Measurements from ENCODE around the gene PLEKHH2. TPM values are rescaled to one million over a fixed set of nuclear protein-coding genes. Genes with fewer than 3 reads are reported as not detected.

The PLEKHH2 gene
- polyA plus RNA-seq, 1 of the 3 experiments (the other 2 are of a cell fraction): 1.9 TPM

DNA sequence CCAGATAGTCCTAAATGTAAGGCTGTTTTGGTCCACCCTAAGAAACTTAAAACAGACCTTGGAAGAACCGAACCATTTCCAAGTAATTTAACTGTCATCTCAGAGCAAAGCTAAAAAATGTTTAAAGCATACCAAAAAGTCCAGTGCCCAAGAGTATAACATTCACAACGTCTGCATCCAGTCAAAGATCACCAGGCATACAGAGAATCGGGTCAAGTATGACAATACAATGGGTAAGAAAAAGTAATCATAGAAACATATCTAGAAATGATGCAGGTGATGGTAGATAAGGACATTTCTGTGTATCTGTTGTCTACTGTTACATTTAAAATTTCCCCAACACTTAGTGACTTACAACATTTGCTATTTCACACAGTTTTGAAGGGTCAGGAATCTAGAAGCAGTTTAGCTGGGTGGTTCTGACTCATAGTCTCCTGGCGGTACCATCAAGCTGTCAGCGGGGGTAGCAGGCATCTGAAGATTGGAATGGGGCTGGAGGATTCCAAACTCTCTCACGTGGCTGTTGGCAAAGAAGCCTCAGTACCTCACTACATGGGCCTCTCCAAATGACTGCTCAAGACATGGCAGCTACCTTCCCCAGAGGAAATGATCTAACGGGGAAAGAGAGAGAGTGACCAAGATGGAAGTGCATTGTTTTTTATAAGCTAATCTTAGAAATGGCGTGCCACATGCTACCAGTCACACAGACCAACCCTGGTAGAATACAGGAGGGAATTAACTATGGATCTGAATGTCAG lies 100.2 kb downstream of the PLEKHH2 start:
- no peak for DNase-seq
- Histone ChIP-seq H3K4me1 (ENCODE audit: control insufficient read depth in 1 of 2, insufficient read depth in 2 of 2, low read depth in 1 of 2, low read length in 1 of 2) (peaks cover 0 to 9% of the 10 kb centered on the region in 2 experiments; a peak in 3 of 4 replicates), H3K36me3 (replicated peaks in 1 of 2; ENCODE audit: control insufficient read depth in 1 of 2, insufficient read depth in 2 of 2, low read length in 1 of 2) (no peaks in the 10 kb centered on the region), H3F3A (replicated peaks; ENCODE audit: insufficient read depth) (peaks cover 5% of the 10 kb centered on the region), H3K27ac (ENCODE audit: low read depth in 2 of 2, low read length in 1 of 2) (peak overlapping the region; percentile 30 to 63; a peak in 3 of 4 replicates), H2AFZ (ENCODE audit: low read depth) (peak overlapping the region; percentile 47; the same call in 1 of the 2 replicates), H3K9me2 (no peaks in the 10 kb centered on the region), H4K20me1 (ENCODE audit: insufficient read depth) (no peaks in the 10 kb centered on the region), H3K9me3 (no peaks in the 10 kb centered on the region), H3K4me3 (ENCODE audit: low read depth in 2 of 2, low read length in 1 of 2) (no peak overlapping the region), H3K27me3 (ENCODE audit: insufficient read depth) (no peaks in the 10 kb centered on the region), H3K79me2 (ENCODE audit: insufficient read depth) (no peaks in the 10 kb centered on the region), H3K9ac (no peak overlapping the region), H3K4me2 (peak overlapping the region; percentile 1; the same call in 1 of the 2 replicates)
- ChIA-PET CTCF (no interaction called here), POLR2A (no interaction called here)
- WGBS (ENCODE audit: low lambda C conversion rate): 53% methylated on average over 8 of the region's 8 CpGs
- no peak for TF ChIP-seq NRF1 (IDR thresholded peaks at IDR 0.05; ENCODE audit: low read depth, low read length)
- TF ChIP-seq, protein P1, sequence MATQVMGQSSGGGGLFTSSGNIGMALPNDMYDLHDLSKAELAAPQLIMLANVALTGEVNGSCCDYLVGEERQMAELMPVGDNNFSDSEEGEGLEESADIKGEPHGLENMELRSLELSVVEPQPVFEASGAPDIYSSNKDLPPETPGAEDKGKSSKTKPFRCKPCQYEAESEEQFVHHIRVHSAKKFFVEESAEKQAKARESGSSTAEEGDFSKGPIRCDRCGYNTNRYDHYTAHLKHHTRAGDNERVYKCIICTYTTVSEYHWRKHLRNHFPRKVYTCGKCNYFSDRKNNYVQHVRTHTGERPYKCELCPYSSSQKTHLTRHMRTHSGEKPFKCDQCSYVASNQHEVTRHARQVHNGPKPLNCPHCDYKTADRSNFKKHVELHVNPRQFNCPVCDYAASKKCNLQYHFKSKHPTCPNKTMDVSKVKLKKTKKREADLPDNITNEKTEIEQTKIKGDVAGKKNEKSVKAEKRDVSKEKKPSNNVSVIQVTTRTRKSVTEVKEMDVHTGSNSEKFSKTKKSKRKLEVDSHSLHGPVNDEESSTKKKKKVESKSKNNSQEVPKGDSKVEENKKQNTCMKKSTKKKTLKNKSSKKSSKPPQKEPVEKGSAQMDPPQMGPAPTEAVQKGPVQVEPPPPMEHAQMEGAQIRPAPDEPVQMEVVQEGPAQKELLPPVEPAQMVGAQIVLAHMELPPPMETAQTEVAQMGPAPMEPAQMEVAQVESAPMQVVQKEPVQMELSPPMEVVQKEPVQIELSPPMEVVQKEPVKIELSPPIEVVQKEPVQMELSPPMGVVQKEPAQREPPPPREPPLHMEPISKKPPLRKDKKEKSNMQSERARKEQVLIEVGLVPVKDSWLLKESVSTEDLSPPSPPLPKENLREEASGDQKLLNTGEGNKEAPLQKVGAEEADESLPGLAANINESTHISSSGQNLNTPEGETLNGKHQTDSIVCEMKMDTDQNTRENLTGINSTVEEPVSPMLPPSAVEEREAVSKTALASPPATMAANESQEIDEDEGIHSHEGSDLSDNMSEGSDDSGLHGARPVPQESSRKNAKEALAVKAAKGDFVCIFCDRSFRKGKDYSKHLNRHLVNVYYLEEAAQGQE (IDR thresholded peaks at IDR 0.05; ENCODE audit: low read depth, low read length): no peak
- TF ChIP-seq, protein P2, sequence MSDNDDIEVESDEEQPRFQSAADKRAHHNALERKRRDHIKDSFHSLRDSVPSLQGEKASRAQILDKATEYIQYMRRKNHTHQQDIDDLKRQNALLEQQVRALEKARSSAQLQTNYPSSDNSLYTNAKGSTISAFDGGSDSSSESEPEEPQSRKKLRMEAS (IDR thresholded peaks at IDR 0.05; ENCODE audit: low read depth): peak; percentile 90
- TF ChIP-seq MXI1 (IDR thresholded peaks at IDR 0.05; ENCODE audit: low read depth, low read length): no peak
- no peak for TF ChIP-seq GABPA (IDR thresholded peaks at IDR 0.05; ENCODE audit: low read depth)
- TF ChIP-seq, protein P3, sequence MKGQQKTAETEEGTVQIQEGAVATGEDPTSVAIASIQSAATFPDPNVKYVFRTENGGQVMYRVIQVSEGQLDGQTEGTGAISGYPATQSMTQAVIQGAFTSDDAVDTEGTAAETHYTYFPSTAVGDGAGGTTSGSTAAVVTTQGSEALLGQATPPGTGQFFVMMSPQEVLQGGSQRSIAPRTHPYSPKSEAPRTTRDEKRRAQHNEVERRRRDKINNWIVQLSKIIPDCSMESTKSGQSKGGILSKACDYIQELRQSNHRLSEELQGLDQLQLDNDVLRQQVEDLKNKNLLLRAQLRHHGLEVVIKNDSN (IDR thresholded peaks at IDR 0.05; ENCODE audit: borderline replicate concordance, low read depth): peak; percentile 57
- TF ChIP-seq TEAD4 (IDR thresholded peaks at IDR 0.05; ENCODE audit: borderline replicate concordance, insufficient read depth): peak; percentile 23; the same call in 1 of the 2 replicates
- TF ChIP-seq, protein P4, sequence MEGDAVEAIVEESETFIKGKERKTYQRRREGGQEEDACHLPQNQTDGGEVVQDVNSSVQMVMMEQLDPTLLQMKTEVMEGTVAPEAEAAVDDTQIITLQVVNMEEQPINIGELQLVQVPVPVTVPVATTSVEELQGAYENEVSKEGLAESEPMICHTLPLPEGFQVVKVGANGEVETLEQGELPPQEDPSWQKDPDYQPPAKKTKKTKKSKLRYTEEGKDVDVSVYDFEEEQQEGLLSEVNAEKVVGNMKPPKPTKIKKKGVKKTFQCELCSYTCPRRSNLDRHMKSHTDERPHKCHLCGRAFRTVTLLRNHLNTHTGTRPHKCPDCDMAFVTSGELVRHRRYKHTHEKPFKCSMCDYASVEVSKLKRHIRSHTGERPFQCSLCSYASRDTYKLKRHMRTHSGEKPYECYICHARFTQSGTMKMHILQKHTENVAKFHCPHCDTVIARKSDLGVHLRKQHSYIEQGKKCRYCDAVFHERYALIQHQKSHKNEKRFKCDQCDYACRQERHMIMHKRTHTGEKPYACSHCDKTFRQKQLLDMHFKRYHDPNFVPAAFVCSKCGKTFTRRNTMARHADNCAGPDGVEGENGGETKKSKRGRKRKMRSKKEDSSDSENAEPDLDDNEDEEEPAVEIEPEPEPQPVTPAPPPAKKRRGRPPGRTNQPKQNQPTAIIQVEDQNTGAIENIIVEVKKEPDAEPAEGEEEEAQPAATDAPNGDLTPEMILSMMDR (IDR thresholded peaks at IDR 0.05): no peak
- no peak for TF ChIP-seq RAD21 (IDR thresholded peaks at IDR 0.05; ENCODE audit: low read length)
- TF ChIP-seq POLR2AphosphoS5 (IDR thresholded peaks at IDR 0.05; ENCODE audit: low read depth, low read length): no peak
- TF ChIP-seq SIN3A (IDR thresholded peaks at IDR 0.05; ENCODE audit: borderline replicate concordance, low read depth, low read length): no peak
- TF ChIP-seq JUND (IDR thresholded peaks at IDR 0.05): peak; percentile 79
- no peak for TF ChIP-seq CHD2 (IDR thresholded peaks at IDR 0.05; ENCODE audit: low read length, partially characterized antibody)
- peak; percentile 89 for TF ChIP-seq FOSL2 (IDR thresholded peaks at IDR 0.05; ENCODE audit: borderline replicate concordance, low read depth)
- TF ChIP-seq RXRA (IDR thresholded peaks at IDR 0.05; ENCODE audit: borderline replicate concordance, low read depth): no peak
- TF ChIP-seq MEF2A (IDR thresholded peaks at IDR 0.05; ENCODE audit: borderline replicate concordance, low read depth): no peak
- no peak for TF ChIP-seq TAF1 (IDR thresholded peaks at IDR 0.05; ENCODE audit: borderline replicate concordance, low read depth, low read length)
- peak; percentile 40; the same call in 1 of the 2 replicates for TF ChIP-seq YY1 (IDR thresholded peaks at IDR 0.05; ENCODE audit: low read depth)
- TF ChIP-seq RFX5 (IDR thresholded peaks at IDR 0.05; ENCODE audit: low read length): no peak
- no peak for TF ChIP-seq RCOR1 (IDR thresholded peaks at IDR 0.05; ENCODE audit: low read length)
- TF ChIP-seq SMC3 (IDR thresholded peaks at IDR 0.05; ENCODE audit: low read depth, low read length): no peak
- TF ChIP-seq EP300 (IDR thresholded peaks at IDR 0.05; ENCODE audit: borderline replicate concordance in 1 of 2, low read depth in 1 of 2, low read length in 1 of 2): peak in 1 of 2 experiments; percentile 65; a peak in 2 of 4 replicates
- TF ChIP-seq NFIC (IDR thresholded peaks at IDR 0.05; ENCODE audit: borderline replicate concordance): peak; percentile 67
- TF ChIP-seq, protein P5, sequence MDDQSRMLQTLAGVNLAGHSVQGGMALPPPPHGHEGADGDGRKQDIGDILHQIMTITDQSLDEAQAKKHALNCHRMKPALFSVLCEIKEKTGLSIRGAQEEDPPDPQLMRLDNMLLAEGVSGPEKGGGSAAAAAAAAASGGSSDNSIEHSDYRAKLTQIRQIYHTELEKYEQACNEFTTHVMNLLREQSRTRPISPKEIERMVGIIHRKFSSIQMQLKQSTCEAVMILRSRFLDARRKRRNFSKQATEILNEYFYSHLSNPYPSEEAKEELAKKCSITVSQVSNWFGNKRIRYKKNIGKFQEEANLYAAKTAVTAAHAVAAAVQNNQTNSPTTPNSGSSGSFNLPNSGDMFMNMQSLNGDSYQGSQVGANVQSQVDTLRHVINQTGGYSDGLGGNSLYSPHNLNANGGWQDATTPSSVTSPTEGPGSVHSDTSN (IDR thresholded peaks at IDR 0.05): peak; percentile 78
- TF ChIP-seq FOXJ3 (CRISPR knock-in tag; IDR thresholded peaks at IDR 0.05): no peak
- peak; percentile 57 for TF ChIP-seq TCF12 (IDR thresholded peaks at IDR 0.05)
- TF ChIP-seq GATA2 (CRISPR knock-in tag; IDR thresholded peaks at IDR 0.05): no peak
- TF ChIP-seq ELF1 (IDR thresholded peaks at IDR 0.05): no peak
- TF ChIP-seq FOXM1 (IDR thresholded peaks at IDR 0.05; ENCODE audit: low read depth): no peak
